AG10803 (cell line): Measurements from ENCODE around the gene APOA4.

Source experiments
- DNase-seq: peaks from one replicate; pipeline ENCODE4 v3.0.0; 2010; ENCODE audit warnings: low read depth
- H3K4me3 ChIP-seq: 2 replicates; pipeline ENCODE4 v1.5.1; 2011; ENCODE audit warnings: mild to moderate bottlenecking, low read length, control low read depth
- CTCF ChIP-seq: conservative IDR thresholded peaks from 2 replicates; pipeline ENCODE4 v1.5.1; 2011; ENCODE audit warnings: mild to moderate bottlenecking, low read length, control low read depth, inconsistent platforms

The APOA4 gene

GRCh38 chr11:116788534-116788933, 34.6 kb downstream of the APOA4 start:
- DNase-seq: no peak
- peak overlapping the region; percentile 87 for H3K4me3 ChIP-seq
- no peak for TF ChIP-seq CTCF

GRCh38 chr11:116787786-116788486, 35.2 kb downstream of the APOA4 start, which contains the start of gene ZPR1:
TSS of gene ZPR1 (minus strand) at chr11:116788023. CDS start at chr11:116787990, 33 bp downstream.
- peak within 1 kb of the TSS; percentile 87 for H3K4me3 ChIP-seq
- peak; percentile 65 for DNase-seq
- TF ChIP-seq CTCF: no peak

- TF ChIP-seq CTCF: no peak
- H3K4me3 ChIP-seq: peak overlapping the region; percentile 87
- no peak for DNase-seq
These were observed 35.7 kb downstream of the APOA4 start for GRCh38 chr11:116787436-116787785.

GRCh38 chr11:116786966-116787365, 36.1 kb downstream of the APOA4 start:
- TF ChIP-seq CTCF: no peak

GRCh38 chr11:116786326-116786725, 36.8 kb downstream of the APOA4 start:
- no peak for DNase-seq
- no peak overlapping the region for H3K4me3 ChIP-seq
- TF ChIP-seq CTCF: no peak

More at GRCh38 chr11:116786966-116787365, 36.1 kb downstream of the APOA4 start:
- DNase-seq: no peak
- peak overlapping the region; percentile 87 for H3K4me3 ChIP-seq

- peak; percentile 64 for DNase-seq
- no peak overlapping the region for H3K4me3 ChIP-seq
- TF ChIP-seq CTCF: no peak
These were observed 40.4 kb downstream of the APOA4 start for GRCh38 chr11:116782728-116783127.

- DNase-seq: no peak
These were observed 44.5 kb downstream of the APOA4 start for GRCh38 chr11:116778556-116778955.

More at GRCh38 chr11:116778556-116778955, 44.5 kb downstream of the APOA4 start:
- TF ChIP-seq CTCF: no peak
- no peak overlapping the region for H3K4me3 ChIP-seq
